Testis (tissue), 3 donors: ENCODE data around the gene PSMA6. TPM values are rescaled to one million over a fixed set of nuclear protein-coding genes. Genes with fewer than 3 reads are reported as not detected.

Experiments
- DNase-seq: peaks from one replicate; pipeline ENCODE4 v3.0.0-alpha.2; 2019
- H3K27ac ChIP-seq, 2 donors: fragments of 200-600 bp; sonication (generic); one replicate each; pipeline ENCODE4 v1.5.1; 2019
- H3K27me3 ChIP-seq: fragments of 200-600 bp; sonication (generic); one replicate; pipeline ENCODE4 v1.5.1; 2019
- H3K36me3 ChIP-seq: fragments of 200-600 bp; sonication (generic); one replicate; pipeline ENCODE4 v1.5.1; 2017; ENCODE audit warnings: low read depth; ENCODE audit errors: missing control alignments
- H3K4me1 ChIP-seq: fragments of 200-600 bp; sonication (generic); one replicate; pipeline ENCODE4 v1.5.1; 2019
- H3K4me3 ChIP-seq, 2 donors: fragments of 200-600 bp; sonication (generic); one replicate each; pipeline ENCODE4 v1.5.1; 2017 to 2019
- H3K9me3 ChIP-seq: fragments of 200-600 bp; sonication (generic); one replicate; pipeline ENCODE4 v1.5.1; 2017
- CTCF ChIP-seq, 3 experiments: fragments of 450-650 bp in 2 of 3; fragments of 200-600 bp in 1 of 3; sonication (generic) in 1 of 3; IDR thresholded peaks; one replicate each; pipeline ENCODE4 v1.5.1; 2016 to 2019; ENCODE audit warnings: antibody characterized with exemption in 3 of 3, mild to moderate bottlenecking in 2 of 3, moderate library complexity in 1 of 3
- POLR2A ChIP-seq: fragments of 450-650 bp; IDR thresholded peaks from one replicate; pipeline ENCODE4 v1.6.1; 2017; ENCODE audit warnings: antibody characterized with exemption, mild to moderate bottlenecking, moderate library complexity
- WGBS, 2 donors: methylation state at CpG; one replicate each; pipeline ENCODE4 v1.1.5; 2018; 5-methylcytosine and 5-hydroxymethylcytosine counted together
- intact Hi-C: fragments of 100-400 bp; cut with DNase I; formaldehyde crosslinking; loops from one replicate; pipeline ENCODE4 v1.15.1; 2023; ENCODE audit warnings: low total_unique reads
- polyA plus RNA-seq: library from polyadenylated mRNA; stranded (reverse); fragments of 350-450 nt; fragmentation: Illumina TruSeq; extraction: RNeasy Lipid Tissue Mini Kit (QIAGEN cat#74804); gene quantifications from one replicate; pipeline ENCODE4 v1.2.3, GENCODE V29; 2014; ENCODE audit warnings: low read depth, low replicate concordance; ENCODE audit not compliant: insufficient read depth
- total RNA-seq, 2 donors: library from RNA; depleted of rRNA; stranded (reverse); fragments of >200 nt; gene quantifications; one replicate each; pipeline ENCODE4 v1.2.3, GENCODE V29; 2016

PSMA6 gene
- total and polyA plus RNA-seq, 3 donors from 2014 or later: 147 to 461 (median 257) TPM

GRCh38 chr14:35254736-35255135, 37.4 kb upstream of the PSMA6 start:
- TF ChIP-seq POLR2A (no peak), CTCF (IDR thresholded peaks at IDR 0.05) (no peak)
- no peak overlapping the region for H3K4me3 ChIP-seq
- peaks cover 15% of the 10 kb centered on the region for H3K4me1 ChIP-seq
- no peaks in the 10 kb centered on the region for H3K9me3 ChIP-seq
- H3K27me3 ChIP-seq: no peaks in the 10 kb centered on the region
- intact Hi-C loops: no loop called here
- no peak for DNase-seq
- no peaks in the 10 kb centered on the region for H3K36me3 ChIP-seq
- H3K27ac ChIP-seq: no peak overlapping the region
- 56 to 72% methylated on average over 2 of the region's 2 CpGs for WGBS, 2 donors

- H3K27me3 ChIP-seq: no peaks in the 10 kb centered on the region
- no peak overlapping the region for H3K4me3 ChIP-seq
- H3K4me1 ChIP-seq: peaks cover 15% of the 10 kb centered on the region
- no peaks in the 10 kb centered on the region for H3K36me3 ChIP-seq
- no peak for DNase-seq
- intact Hi-C loops: no loop called here
- H3K27ac ChIP-seq: no peak overlapping the region
- 94 to 97% methylated on average over 5 of the region's 5 CpGs for WGBS, 2 donors
- no peaks in the 10 kb centered on the region for H3K9me3 ChIP-seq
- no peak for TF ChIP-seq CTCF (IDR thresholded peaks at IDR 0.05)
- no peak for TF ChIP-seq POLR2A
Measured at GRCh38 chr14:35255711-35256110, 36.5 kb upstream of the PSMA6 start.

GRCh38 chr14:35257809-35258208, 34.4 kb upstream of the PSMA6 start:
- intact Hi-C loops: no loop called here
- TF ChIP-seq POLR2A (no peak), CTCF (IDR thresholded peaks at IDR 0.05) (no peak)
- WGBS, 2 donors: 32 to 48% methylated on average over 1 of the region's 1 CpG

GRCh38 chr14:35258420-35258819, 33.8 kb upstream of the PSMA6 start:
- WGBS, 2 donors: 55 to 64% methylated on average over 6 of the region's 6 CpGs
- intact Hi-C loops: no loop called here
- Histone ChIP-seq H3K27me3 (no peaks in the 10 kb centered on the region), H3K4me1 (peaks cover 15% of the 10 kb centered on the region), H3K36me3 (no peaks in the 10 kb centered on the region), H3K27ac (peak overlapping the region; percentile 8 to 16), H3K9me3 (no peaks in the 10 kb centered on the region), H3K4me3 (no peak overlapping the region)
- TF ChIP-seq POLR2A (no peak), CTCF (IDR thresholded peaks at IDR 0.05) (no peak)
- peak; percentile 54 for DNase-seq

More at GRCh38 chr14:35257809-35258208, 34.4 kb upstream of the PSMA6 start:
- Histone ChIP-seq H3K4me1 (peaks cover 15% of the 10 kb centered on the region), H3K36me3 (no peaks in the 10 kb centered on the region), H3K27me3 (no peaks in the 10 kb centered on the region), H3K9me3 (no peaks in the 10 kb centered on the region), H3K27ac (peak overlapping the region; percentile 8 to 16), H3K4me3 (no peak overlapping the region)
- DNase-seq: no peak

GRCh38 chr14:35261774-35262173, 30.4 kb upstream of the PSMA6 start:
- Histone ChIP-seq H3K27me3 (no peaks in the 10 kb centered on the region), H3K4me3 (no peak overlapping the region), H3K36me3 (no peaks in the 10 kb centered on the region), H3K27ac (no peak overlapping the region), H3K4me1 (peaks cover 15% of the 10 kb centered on the region), H3K9me3 (no peaks in the 10 kb centered on the region)
- intact Hi-C loops: no loop called here
- WGBS, 2 donors: 95 to 100% methylated on average over 2 of the region's 2 CpGs
- no peak for TF ChIP-seq POLR2A
- no peak for TF ChIP-seq CTCF (IDR thresholded peaks at IDR 0.05)
- DNase-seq: no peak
